A549 (cell line): ENCODE measurements around the gene MTG1.

Experiments used
- BHLHE40 ChIP-seq: IDR thresholded peaks from 2 replicates; pipeline ENCODE4 v1.6.1; 2012; ENCODE audit warnings: low read depth, low read length, inconsistent platforms
- CTCF ChIP-seq: fragments of >200 bp; sonication (Bioruptor Twin); formaldehyde crosslinking; IDR thresholded peaks from 3 replicates; pipeline ENCODE4 v1.5.1; 2016
- EHMT2 ChIP-seq: fragments of 200-600 bp; sonication (generic); IDR thresholded peaks from 2 replicates; pipeline ENCODE4 v1.6.1; 2016; ENCODE audit warnings: antibody characterized with exemption, low read depth, mild to moderate bottlenecking, moderate library complexity
- EP300 ChIP-seq, 2 experiments: fragments of >200 bp; sonication (Bioruptor Twin); formaldehyde crosslinking; IDR thresholded peaks; 2 replicates in 1 of 2; 3 replicates in 1 of 2; pipeline ENCODE4 v1.6.1; 2016 to 2017
- FOXS1 ChIP-seq: fragments of 250-450 bp; sonication (Bioruptor Pico); IDR thresholded peaks from 2 replicates; pipeline ENCODE4 v1.5.0; 2020; ENCODE audit warnings: mild to moderate bottlenecking, moderate library complexity
- HMGXB4 ChIP-seq: fragments of 250-450 bp; sonication (Bioruptor Pico); IDR thresholded peaks from 2 replicates; pipeline ENCODE4 v1.5.0; 2021; ENCODE audit warnings: mild to moderate bottlenecking, moderate library complexity, borderline replicate concordance
- JUN ChIP-seq, 2 experiments: fragments of >200 bp; sonication (Bioruptor Twin); formaldehyde crosslinking; IDR thresholded peaks; 2 replicates in 1 of 2; 3 replicates in 1 of 2; pipeline ENCODE4 v1.6.1; 2016 to 2017
- MAFK ChIP-seq: fragments of 450-650 bp; IDR thresholded peaks from 2 replicates; pipeline ENCODE4 v1.6.1; 2014; ENCODE audit not compliant: partially characterized antibody
- NFE2L2 ChIP-seq: fragments of 150-350 bp; conservative IDR thresholded peaks from 2 replicates; pipeline ENCODE4 v1.6.1; 2014; ENCODE audit warnings: low read length
- RAD21 ChIP-seq, 2 experiments: fragments of >200 bp in 1 of 2; sonication (Bioruptor Twin) in 1 of 2; formaldehyde crosslinking in 1 of 2; IDR thresholded peaks in 1 of 2; conservative IDR thresholded peaks in 1 of 2; 2 replicates in 1 of 2; 3 replicates in 1 of 2; pipeline ENCODE4 v1.6.1; 2012 to 2018; ENCODE audit warnings: inconsistent platforms in 1 of 2
- RCOR1 ChIP-seq: fragments of 150-350 bp; IDR thresholded peaks from 2 replicates; pipeline ENCODE4 v1.6.1; 2014; ENCODE audit warnings: antibody characterized with exemption, low read length, low read depth

- TF ChIP-seq CTCF (no peak), RCOR1 (no peak), EP300 (IDR thresholded peaks at IDR 0.05) (no peak), NFE2L2 (no peak), MAFK (no peak), BHLHE40 (no peak), HMGXB4 (CRISPR knock-in tag) (no peak), JUN (IDR thresholded peaks at IDR 0.05) (no peak), EHMT2 (no peak), FOXS1 (CRISPR knock-in tag) (no peak), RAD21 (conservative IDR thresholded peaks at IDR 0.05 in 1 of 2, IDR thresholded peaks at IDR 0.05 in 1 of 2) (no peak)
These were observed 63.3 kb downstream of the MTG1 start for GRCh38 chr10:133457100-133457841.
